ENCODE results near the gene ARHGEF16. TPM values are rescaled to one million over a fixed set of nuclear protein-coding genes. Genes with fewer than 3 reads are reported as not detected.

Gene ARHGEF16
- total and polyA plus RNA-seq, 2 donors from 2014 or later: 15.5 to 39.3 TPM

DNA sequence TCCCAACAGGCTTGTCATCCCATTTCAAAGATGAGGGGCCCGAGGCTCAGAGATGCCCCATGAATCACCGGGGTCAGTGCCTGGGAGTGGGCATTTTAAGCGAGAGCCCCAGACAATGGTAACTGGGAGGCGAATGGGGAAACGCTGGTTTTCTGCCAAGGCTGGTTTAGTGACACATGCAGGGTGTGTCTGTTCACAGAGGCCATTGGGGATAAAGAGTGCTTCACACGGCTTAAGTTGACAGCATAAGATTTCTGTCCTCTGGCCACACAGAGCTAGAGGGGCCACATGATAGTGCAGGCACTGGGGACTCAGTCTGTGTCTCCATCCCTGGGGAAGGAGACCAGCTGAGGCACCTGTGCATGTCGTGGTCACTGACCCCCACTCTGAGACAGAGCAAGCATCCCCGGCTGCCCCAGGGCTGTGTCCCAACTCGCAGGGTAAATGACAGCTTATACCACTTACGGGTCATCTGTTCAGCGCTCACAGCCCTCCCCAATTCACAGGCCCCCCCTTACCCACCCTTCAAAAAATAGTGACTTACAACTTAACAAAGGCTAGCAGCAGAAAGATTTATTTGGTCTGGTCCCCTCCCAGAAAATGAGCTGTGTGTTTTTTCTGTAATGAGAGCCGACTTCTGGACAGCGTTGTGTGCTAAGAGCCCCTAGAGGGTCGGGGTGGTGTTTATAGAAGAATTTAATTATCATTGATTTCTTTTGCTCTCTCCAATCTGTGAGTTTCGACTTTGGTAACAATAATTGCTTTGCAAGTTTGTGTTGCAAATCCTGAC, 34.9 kb upstream of the ARHGEF16 start:
- H3K27me3 ChIP-seq (ENCODE audit: control insufficient read depth, insufficient read depth, low read length): peaks cover 7% of the 10 kb centered on the region

DNA sequence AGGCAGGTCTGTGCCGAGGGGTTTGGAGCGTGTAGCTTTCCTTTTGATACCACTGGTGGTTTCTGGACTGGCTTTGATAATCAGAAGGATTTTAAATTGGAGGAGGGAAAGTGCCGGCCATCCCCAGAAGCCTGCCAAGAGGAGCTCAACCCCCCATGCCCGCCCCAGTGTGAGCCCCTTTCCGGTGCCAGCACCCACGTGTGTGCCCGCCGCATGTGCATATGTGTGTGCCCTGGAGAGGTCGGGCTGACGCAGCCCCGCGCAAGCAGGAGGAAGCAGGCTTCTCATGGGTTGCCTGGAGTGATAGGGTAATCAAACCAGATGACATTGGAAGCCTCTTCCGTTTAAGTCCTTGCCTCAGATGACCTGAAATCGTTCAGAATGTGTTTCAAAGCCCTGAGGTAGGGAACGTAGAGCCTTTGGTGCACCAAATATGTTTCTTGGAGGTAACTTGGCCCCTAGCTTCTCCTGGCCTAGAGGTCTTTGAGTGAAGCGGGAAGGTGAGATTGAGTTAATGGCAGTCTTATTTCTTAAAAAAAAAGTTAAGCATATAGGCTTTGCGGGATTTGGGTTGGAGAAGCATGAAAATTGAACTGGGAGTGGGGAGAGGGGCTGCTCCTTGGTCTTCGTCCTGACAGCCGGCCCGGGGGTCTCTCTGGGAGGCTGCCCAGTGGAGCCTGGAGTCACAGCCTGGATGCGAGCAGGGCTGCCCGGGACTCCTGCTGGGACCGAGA, 34.1 kb upstream of the ARHGEF16 start:
- DNase-seq (no peak), FAIRE-seq (no peak)
- H3K9ac ChIP-seq (ENCODE audit: low read length in 3 of 3): no peak overlapping the region
- H3K27ac ChIP-seq (ENCODE audit: low read depth in 2 of 2, low read length in 2 of 2): no peak overlapping the region
- no peak overlapping the region for H3K4me3 ChIP-seq (ENCODE audit: low read length in 3 of 3)
- peaks cover 0 to 3% (median 0%) of the 10 kb centered on the region in 3 donors for H3K36me3 ChIP-seq (ENCODE audit: control insufficient read depth in 2 of 3, insufficient read depth in 3 of 3, low read length in 3 of 3)
- TF ChIP-seq, protein P1, sequence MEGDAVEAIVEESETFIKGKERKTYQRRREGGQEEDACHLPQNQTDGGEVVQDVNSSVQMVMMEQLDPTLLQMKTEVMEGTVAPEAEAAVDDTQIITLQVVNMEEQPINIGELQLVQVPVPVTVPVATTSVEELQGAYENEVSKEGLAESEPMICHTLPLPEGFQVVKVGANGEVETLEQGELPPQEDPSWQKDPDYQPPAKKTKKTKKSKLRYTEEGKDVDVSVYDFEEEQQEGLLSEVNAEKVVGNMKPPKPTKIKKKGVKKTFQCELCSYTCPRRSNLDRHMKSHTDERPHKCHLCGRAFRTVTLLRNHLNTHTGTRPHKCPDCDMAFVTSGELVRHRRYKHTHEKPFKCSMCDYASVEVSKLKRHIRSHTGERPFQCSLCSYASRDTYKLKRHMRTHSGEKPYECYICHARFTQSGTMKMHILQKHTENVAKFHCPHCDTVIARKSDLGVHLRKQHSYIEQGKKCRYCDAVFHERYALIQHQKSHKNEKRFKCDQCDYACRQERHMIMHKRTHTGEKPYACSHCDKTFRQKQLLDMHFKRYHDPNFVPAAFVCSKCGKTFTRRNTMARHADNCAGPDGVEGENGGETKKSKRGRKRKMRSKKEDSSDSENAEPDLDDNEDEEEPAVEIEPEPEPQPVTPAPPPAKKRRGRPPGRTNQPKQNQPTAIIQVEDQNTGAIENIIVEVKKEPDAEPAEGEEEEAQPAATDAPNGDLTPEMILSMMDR (IDR thresholded peaks at IDR 0.05; ENCODE audit: borderline replicate concordance, extremely low read depth, insufficient read depth): no peak
- H3K9me3 ChIP-seq (ENCODE audit: control insufficient read depth in 2 of 3, insufficient read depth in 1 of 3, low read length in 3 of 3): peaks cover 0 to 6% (median 0%) of the 10 kb centered on the region in 3 donors
- intact Hi-C loops (cut with DNase I): loop anchor here (10.0 kb wide), 1 partner anchor 406 kb away; no protein-coding TSS in a partner anchor
- peaks cover 4 to 15% (median 4%) of the 10 kb centered on the region in 3 donors for H3K4me1 ChIP-seq (ENCODE audit: control insufficient read depth in 2 of 3, insufficient read depth in 2 of 3, low read depth in 1 of 3, low read length in 3 of 3)
- peaks cover 7% of the 10 kb centered on the region for H3K27me3 ChIP-seq (ENCODE audit: control insufficient read depth, insufficient read depth, low read length)

More for the DNA sequence above, 34.9 kb upstream of the ARHGEF16 start:
- FAIRE-seq (no peak), DNase-seq (peak in 3 of 5 donors; percentile 41 to 49 (median 42))
- Histone ChIP-seq H3K4me1 (ENCODE audit: control insufficient read depth in 2 of 3, insufficient read depth in 2 of 3, low read depth in 1 of 3, low read length in 3 of 3) (peaks cover 4 to 15% (median 4%) of the 10 kb centered on the region in 3 donors), H3K4me3 (ENCODE audit: low read length in 3 of 3) (no peak overlapping the region), H3K9me3 (ENCODE audit: control insufficient read depth in 2 of 3, insufficient read depth in 1 of 3, low read length in 3 of 3) (peaks cover 0 to 6% (median 0%) of the 10 kb centered on the region in 3 donors), H3K27ac (ENCODE audit: low read depth in 2 of 2, low read length in 2 of 2) (no peak overlapping the region), H3K36me3 (ENCODE audit: control insufficient read depth in 2 of 3, insufficient read depth in 3 of 3, low read length in 3 of 3) (peaks cover 0 to 3% (median 0%) of the 10 kb centered on the region in 3 donors), H3K9ac (ENCODE audit: low read length in 3 of 3) (no peak overlapping the region)
- intact Hi-C loops (cut with DNase I): loop anchor here (10.0 kb wide), 1 partner anchor 405 kb away; no protein-coding TSS in a partner anchor
- TF ChIP-seq, protein P1 (IDR thresholded peaks at IDR 0.05; ENCODE audit: borderline replicate concordance, extremely low read depth, insufficient read depth): no peak

DNA sequence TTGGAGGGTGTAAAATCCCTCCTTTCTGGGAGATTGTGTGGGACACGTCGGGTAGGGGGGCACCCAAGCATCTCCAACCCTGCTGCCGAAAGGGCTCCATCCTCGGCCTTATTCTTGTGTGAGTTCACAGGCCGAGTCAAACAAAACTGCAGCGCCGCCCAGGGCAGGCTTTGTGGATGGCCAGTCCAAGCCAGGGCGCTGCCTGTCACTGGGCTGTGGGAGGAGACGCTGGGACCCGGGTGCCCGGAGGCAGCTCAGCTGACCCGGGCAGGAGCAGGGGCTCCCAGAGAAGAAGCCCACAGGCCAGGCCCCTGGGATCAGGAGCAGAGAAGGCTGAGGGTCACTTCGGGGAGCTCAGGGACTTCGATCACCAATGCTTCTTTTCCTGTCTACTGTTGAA, 31.8 kb upstream of the ARHGEF16 start:
- no peak for DNase-seq

More for the DNA sequence above, 31.8 kb upstream of the ARHGEF16 start:
- intact Hi-C loops (cut with DNase I): loop anchor here (10.0 kb wide), 1 partner anchor 408 kb away; no protein-coding TSS in a partner anchor
- Histone ChIP-seq H3K4me1 (ENCODE audit: control insufficient read depth in 2 of 3, insufficient read depth in 2 of 3, low read depth in 1 of 3, low read length in 3 of 3) (peaks cover 4 to 15% (median 4%) of the 10 kb centered on the region in 3 donors), H3K27ac (ENCODE audit: low read depth in 2 of 2, low read length in 2 of 2) (peak overlapping the region; percentile 57 to 60), H3K9me3 (ENCODE audit: control insufficient read depth in 2 of 3, insufficient read depth in 1 of 3, low read length in 3 of 3) (no peaks in the 10 kb centered on the region), H3K36me3 (ENCODE audit: control insufficient read depth in 2 of 3, insufficient read depth in 3 of 3, low read length in 3 of 3) (peaks cover 0 to 11% (median 2%) of the 10 kb centered on the region in 3 donors), H3K9ac (ENCODE audit: low read length in 3 of 3) (peak overlapping the region in 1 of 3 donors; percentile 46), H3K27me3 (ENCODE audit: control insufficient read depth, insufficient read depth, low read length) (peaks cover 7% of the 10 kb centered on the region), H3K4me3 (ENCODE audit: low read length in 3 of 3) (no peak overlapping the region)
- no peak for FAIRE-seq
- TF ChIP-seq, protein P1 (IDR thresholded peaks at IDR 0.05; ENCODE audit: borderline replicate concordance, extremely low read depth, insufficient read depth): no peak
